HL-60 (cell line): ENCODE results near the gene HIP1.
"Not testable (repeated sequence)": the region's sequence is repeated elsewhere in the genome, so short reads cannot be mapped to it uniquely, and the experiment has no call there.

ENCODE experiments used
- DNase-seq, 2 experiments: peaks; one replicate each; pipeline ENCODE4 v3.0.0-alpha.2; 2010 to 2020; ENCODE audit warnings: low read depth in 1 of 2, low spot score in 1 of 2
- H3K27ac ChIP-seq: fragments of 250-450 bp; sonication (Bioruptor Pico); replicated peaks from 2 replicates; pipeline ENCODE4 v1.5.1; 2020; ENCODE audit warnings: mild to moderate bottlenecking, moderate library complexity
- H3K27me3 ChIP-seq: fragments of 250-450 bp; sonication (Bioruptor Pico); 2 replicates; pipeline ENCODE4 v1.5.1; 2021; ENCODE audit warnings: mild to moderate bottlenecking, moderate library complexity; ENCODE audit not compliant: insufficient read depth, poor library complexity, severe bottlenecking
- H3K4me3 ChIP-seq: replicated peaks from 2 replicates; pipeline ENCODE4 v1.5.1; 2011; ENCODE audit warnings: mild to moderate bottlenecking, control low read depth, low read length; ENCODE audit not compliant: insufficient read depth
- GABPA ChIP-seq: IDR thresholded peaks from 2 replicates; pipeline ENCODE4 v1.6.1; 2012; ENCODE audit warnings: low read depth
- POLR2AphosphoS5 ChIP-seq: IDR thresholded peaks from 2 replicates; pipeline ENCODE4 v1.6.1; 2012; ENCODE audit warnings: low read depth
- SPI1 ChIP-seq: IDR thresholded peaks from 2 replicates; pipeline ENCODE4 v1.6.1; 2012; ENCODE audit warnings: low read depth, mild to moderate bottlenecking, borderline replicate concordance
- TF ChIP-seq, protein P1 (sequence below): IDR thresholded peaks from 2 replicates; pipeline ENCODE4 v1.6.1; 2012; ENCODE audit warnings: low read depth; ENCODE audit not compliant: insufficient replicate concordance
- TF ChIP-seq, protein P2 (sequence below): IDR thresholded peaks from one replicate; pipeline ENCODE4 v1.5.1; 2011; ENCODE audit warnings: low read length, control low read depth, inconsistent platforms; ENCODE audit not compliant: insufficient read depth

The HIP1 gene

DNA sequence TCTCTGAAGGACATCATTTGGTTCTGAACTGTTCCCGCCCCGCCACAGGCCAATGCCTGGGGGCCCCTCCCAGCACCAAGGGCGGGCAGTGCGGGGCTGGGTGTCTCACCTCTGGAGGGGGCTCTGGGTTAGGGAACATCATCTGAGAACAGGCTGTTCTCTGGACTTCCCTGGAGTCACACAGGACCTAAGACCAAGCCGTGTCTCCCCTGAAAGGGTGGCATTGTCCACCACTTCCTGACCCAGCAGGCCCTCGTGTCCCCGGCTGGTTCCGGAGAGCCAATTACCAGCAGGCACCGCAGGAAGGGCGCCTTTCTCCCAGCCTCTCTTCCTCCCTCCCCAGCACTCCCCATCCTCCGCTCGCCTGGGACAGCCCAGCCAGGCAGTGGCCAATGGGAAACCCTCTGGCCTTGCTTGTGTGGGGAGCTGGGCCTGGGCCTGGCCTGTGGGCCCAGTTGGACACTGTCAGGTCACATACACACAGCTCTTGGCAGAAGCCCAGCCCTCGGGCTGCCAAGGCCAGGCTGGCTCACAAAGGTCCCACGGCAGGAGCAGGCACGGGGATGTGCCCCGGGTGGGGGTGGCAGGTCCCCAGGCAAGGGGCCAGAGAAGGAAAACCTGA, 127.1 kb downstream of the HIP1 start:
- TF ChIP-seq GABPA (no peak), POLR2AphosphoS5 (no peak), SPI1 (no peak)
- TF ChIP-seq, protein P1, sequence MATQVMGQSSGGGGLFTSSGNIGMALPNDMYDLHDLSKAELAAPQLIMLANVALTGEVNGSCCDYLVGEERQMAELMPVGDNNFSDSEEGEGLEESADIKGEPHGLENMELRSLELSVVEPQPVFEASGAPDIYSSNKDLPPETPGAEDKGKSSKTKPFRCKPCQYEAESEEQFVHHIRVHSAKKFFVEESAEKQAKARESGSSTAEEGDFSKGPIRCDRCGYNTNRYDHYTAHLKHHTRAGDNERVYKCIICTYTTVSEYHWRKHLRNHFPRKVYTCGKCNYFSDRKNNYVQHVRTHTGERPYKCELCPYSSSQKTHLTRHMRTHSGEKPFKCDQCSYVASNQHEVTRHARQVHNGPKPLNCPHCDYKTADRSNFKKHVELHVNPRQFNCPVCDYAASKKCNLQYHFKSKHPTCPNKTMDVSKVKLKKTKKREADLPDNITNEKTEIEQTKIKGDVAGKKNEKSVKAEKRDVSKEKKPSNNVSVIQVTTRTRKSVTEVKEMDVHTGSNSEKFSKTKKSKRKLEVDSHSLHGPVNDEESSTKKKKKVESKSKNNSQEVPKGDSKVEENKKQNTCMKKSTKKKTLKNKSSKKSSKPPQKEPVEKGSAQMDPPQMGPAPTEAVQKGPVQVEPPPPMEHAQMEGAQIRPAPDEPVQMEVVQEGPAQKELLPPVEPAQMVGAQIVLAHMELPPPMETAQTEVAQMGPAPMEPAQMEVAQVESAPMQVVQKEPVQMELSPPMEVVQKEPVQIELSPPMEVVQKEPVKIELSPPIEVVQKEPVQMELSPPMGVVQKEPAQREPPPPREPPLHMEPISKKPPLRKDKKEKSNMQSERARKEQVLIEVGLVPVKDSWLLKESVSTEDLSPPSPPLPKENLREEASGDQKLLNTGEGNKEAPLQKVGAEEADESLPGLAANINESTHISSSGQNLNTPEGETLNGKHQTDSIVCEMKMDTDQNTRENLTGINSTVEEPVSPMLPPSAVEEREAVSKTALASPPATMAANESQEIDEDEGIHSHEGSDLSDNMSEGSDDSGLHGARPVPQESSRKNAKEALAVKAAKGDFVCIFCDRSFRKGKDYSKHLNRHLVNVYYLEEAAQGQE = no peak
- TF ChIP-seq, protein P2, sequence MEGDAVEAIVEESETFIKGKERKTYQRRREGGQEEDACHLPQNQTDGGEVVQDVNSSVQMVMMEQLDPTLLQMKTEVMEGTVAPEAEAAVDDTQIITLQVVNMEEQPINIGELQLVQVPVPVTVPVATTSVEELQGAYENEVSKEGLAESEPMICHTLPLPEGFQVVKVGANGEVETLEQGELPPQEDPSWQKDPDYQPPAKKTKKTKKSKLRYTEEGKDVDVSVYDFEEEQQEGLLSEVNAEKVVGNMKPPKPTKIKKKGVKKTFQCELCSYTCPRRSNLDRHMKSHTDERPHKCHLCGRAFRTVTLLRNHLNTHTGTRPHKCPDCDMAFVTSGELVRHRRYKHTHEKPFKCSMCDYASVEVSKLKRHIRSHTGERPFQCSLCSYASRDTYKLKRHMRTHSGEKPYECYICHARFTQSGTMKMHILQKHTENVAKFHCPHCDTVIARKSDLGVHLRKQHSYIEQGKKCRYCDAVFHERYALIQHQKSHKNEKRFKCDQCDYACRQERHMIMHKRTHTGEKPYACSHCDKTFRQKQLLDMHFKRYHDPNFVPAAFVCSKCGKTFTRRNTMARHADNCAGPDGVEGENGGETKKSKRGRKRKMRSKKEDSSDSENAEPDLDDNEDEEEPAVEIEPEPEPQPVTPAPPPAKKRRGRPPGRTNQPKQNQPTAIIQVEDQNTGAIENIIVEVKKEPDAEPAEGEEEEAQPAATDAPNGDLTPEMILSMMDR = no peak
- no peak for DNase-seq
- H3K27me3 ChIP-seq = no peaks in the 10 kb centered on the region
- no peak overlapping the region for H3K27ac ChIP-seq
- no peak overlapping the region for H3K4me3 ChIP-seq

DNA sequence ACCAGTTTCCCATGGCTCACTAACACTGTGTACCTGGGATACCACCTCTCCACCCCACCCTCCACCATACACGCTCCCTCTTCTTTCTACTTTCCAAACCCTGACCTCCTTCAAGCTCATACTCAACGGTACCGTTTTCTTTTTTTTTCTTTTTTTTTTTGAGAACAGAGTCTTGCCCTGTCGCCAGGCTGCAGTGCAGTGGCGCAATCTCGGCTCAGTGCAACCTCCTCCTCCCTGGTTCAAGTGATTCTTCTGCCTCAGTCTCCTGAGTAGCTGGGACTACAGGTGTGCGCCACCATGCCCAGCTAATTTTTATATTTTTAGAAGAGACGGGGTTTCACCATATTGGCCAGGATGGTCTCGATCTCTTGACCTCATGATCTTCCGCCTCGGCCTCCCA, 129.3 kb downstream of the HIP1 start:
- DNase-seq = peak in 1 of 2 experiments; percentile 57
- not testable (repeated sequence) for H3K27me3 ChIP-seq, H3K27ac ChIP-seq, H3K4me3 ChIP-seq

DNA sequence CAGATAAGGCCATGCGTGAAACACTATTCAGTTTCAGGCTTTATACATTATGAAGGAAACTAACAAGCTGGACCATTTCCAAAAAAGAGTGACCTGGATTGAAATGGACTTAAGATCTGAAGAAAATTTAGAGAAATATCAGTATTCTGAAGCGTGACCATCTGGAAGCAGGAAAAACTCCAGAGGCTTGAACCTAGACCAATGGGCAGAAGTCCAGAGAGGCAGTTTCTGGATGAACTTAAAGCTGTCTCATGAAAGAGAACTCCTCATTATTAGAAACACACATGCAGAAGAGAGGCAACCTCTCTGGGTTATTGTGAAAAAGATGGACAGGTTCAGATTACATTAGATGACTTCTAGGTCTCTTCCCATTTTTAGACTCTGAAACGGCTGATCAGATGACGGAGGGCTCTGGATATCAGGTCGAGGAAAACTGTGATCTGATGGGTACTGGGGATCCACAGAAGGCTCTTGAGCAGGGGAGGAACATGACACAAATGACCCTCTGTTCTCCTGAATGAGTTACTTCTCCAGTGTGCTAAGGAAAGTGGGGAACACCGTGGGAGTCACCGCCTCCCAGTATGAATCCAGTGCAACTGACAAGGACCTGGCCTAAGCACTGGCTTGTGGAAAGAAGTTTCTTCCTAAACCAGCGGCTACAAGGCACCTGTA, 130.2 kb downstream of the HIP1 start:
- H3K27ac ChIP-seq = no peak overlapping the region
- TF ChIP-seq, protein P2 = no peak
- no peak for TF ChIP-seq POLR2AphosphoS5
- TF ChIP-seq GABPA = no peak
- TF ChIP-seq, protein P1 = no peak
- TF ChIP-seq SPI1 = no peak
- H3K27me3 ChIP-seq = no peaks in the 10 kb centered on the region
- H3K4me3 ChIP-seq = no peak overlapping the region
- DNase-seq = no peak

DNA sequence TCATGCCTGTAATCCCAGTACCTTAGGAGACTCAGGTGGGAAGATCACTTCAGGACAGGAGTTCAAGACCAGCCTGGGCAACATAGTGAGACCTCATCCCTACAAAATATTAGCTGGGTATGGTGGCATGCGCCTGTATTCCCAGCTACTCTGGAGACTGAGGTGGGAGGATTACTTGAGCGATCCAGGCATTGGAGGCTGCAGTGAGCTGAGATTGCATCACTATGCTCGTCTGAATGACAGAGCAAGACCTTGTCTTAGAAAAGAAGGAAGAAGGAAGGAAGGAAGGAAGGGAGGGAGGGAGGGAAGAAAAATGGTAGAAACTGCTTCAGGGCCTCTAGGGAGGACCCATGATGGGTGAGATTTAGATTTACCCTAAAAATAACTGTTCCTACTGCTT, 134.3 kb downstream of the HIP1 start:
- 0 out of 2 replicates have a peak overlapping the region, but pooled peaks have one; percentile 15 for H3K27ac ChIP-seq
- no peak overlapping the region for H3K4me3 ChIP-seq
- DNase-seq = peak; percentile 53 to 79
- H3K27me3 ChIP-seq = no peaks in the 10 kb centered on the region
- no peak for TF ChIP-seq SPI1
- TF ChIP-seq, protein P2 = no peak
- no peak for TF ChIP-seq GABPA
- TF ChIP-seq, protein P1 = no peak
- no peak for TF ChIP-seq POLR2AphosphoS5

DNA sequence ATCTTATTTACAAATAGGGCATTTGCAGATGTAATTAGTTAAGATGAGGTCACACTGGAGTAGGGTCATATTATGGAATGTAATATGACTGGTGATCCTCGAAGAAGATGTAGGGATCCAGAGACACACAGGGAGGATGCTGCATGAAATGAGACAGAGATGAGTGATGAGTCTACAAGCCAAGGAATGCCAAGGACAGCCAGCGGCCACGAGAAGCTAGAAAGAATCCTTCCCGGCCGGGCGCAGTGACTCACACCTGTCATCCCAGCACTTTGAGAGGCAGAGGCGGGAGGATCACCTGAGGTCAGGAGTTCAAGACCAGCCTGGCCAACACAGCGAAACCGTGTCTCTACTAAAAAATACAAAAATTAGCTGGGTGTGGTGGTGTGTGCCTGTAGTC, 135.9 kb downstream of the HIP1 start:
- DNase-seq, H3K27me3 ChIP-seq, H3K27ac ChIP-seq, H3K4me3 ChIP-seq: not testable (repeated sequence)
